ENCODE results near the gene TMEM45A.

Gene TMEM45A

DNA sequence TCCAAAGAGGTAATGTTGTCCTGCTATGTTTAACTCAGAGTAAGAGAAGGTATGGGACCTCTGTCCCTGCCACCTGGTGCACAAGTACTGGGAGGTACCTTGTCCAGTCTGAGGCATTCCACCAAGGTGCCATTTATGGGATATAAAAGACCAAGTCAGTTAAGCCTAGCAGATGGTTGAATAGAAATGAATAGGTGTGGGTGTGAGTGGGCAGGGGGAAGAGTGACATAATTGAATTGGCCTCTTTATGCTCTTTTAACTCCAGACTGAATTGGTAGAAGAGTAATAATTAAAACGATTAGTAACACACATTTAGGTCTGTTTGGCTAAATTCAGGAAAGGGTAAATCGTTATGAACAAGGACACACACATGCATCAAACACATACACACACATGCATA lies 117.5 kb downstream of the TMEM45A start:
- DNase-seq (ENCODE audit: low read depth in 2 of 2, low spot score in 1 of 2) = no peak

DNA sequence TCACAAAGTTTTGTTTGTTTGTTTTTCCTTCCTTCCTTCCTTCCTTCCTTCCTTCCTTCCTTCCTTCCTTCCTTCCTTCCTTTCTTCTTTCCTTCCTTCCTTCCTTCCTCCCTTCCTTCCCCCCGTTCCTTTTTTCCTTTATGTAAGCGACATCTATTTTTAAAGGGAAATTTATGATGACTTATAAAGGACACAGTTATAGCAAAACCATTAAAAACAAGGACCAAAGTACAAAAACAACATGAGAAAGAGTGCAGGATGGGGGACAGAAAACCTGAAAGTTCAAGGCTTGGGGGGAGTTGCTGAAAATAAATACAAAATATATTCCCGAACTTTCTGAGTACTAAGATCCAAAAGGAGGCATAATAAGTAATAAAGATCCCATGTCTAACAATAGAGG lies 118.8 kb downstream of the TMEM45A start:
- DNase-seq (ENCODE audit: low read depth in 2 of 2, low spot score in 1 of 2) = no peak

DNA sequence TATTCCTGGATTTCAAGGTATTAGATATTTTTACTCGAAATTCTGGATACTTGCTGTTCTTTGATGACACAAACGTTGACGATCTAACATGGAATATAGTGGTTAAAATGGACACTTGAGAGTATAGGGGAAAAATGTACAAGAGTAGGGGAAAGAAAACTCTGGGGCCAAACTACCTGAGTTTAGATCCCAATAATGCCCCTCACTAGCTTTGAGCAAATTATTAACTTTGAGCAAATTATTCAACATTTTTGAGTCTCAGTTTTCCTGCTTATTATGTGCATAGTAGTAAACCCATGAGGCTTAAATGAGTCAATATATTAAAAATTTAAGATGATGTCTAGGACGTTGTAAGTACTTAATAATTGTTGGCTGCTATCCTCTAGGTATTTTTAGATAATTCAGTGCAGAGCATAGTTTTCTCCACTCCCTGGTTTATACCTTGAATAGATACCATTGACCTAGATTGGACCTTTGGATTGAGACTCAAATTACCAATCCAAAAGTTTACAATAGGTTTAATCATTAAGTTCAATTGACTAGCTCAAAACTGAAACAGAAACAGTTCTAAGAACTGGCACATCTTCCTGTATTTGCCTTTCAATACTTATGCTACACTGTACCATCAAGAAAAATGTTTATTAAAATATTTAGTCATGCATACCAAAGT lies 121.4 kb downstream of the TMEM45A start:
- DNase-seq (ENCODE audit: low read depth in 2 of 2, low spot score in 1 of 2) = no peak

DNA sequence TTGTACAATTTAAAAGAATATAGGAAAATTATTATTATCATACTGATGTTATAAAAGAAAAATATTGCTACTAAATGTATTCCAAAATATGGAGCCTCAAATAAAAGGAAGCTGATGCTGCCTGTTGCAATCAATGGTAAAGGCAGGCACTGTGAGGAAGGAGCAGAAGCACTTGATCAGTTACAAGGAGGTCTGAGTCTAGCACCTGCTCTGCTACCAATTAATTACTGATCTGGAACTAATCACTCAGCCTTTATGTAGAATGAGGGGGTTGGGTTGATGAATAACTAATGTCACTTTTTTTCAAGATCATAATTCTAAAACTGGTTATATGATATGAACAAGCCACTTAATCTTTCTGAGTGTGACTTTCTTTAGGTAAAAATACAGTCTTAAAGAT lies 122.5 kb downstream of the TMEM45A start:
- no peak for DNase-seq (ENCODE audit: low read depth in 2 of 2, low spot score in 1 of 2)

DNA sequence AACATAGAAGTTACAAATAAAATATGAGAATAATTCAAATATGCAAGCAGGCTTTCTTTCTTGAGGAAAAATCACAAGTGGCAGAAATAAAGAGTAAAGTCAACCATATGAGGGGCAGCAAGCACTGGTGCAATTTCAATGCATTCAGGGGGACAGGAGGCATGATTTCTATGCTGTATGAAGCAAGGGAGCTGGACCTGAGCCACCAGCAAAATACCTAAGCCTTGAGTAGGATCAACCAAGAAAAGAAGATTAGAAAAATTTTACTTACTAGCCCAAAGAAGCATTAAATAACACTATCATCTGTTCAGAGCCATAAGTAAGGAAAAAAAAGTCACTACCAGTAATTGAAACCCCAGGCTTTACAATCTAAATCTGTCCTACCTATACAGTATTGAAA lies 123.3 kb downstream of the TMEM45A start:
- DNase-seq (ENCODE audit: low read depth in 2 of 2, low spot score in 1 of 2) = no peak

DNA sequence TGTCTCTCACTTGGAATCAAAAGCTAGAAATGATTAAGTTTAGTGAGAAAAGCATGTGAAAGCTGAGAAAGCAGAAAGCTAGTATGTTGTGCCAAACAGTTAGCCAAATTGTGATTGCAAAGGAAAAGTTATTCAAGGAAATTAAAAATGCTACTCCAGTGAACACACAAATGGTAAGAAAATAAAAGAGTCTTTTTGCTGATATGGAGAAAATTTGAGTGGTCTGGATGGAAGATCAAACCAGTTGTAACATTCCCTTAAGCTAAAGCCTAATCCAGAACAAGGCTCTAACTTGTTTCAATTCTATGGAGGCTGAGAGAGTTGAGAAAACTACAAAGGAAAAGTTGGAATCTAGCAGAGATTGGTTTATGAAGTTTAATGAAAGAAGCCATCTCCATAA lies 128.8 kb downstream of the TMEM45A start:
- no peak for DNase-seq (ENCODE audit: low read depth in 2 of 2, low spot score in 1 of 2)
